GM21529 (cell line): Measurements from ENCODE around the gene TOMT.
"Not testable (repeated sequence)": the region's sequence is repeated elsewhere in the genome, so short reads cannot be mapped to it uniquely, and the experiment has no call there.

ENCODE experiments used
- ATAC-seq: cut with Tn5 transposase; IDR thresholded peaks from one replicate; pipeline ENCODE4 v1.9.1; 2021; ENCODE audit not compliant: unreplicated experiment

TOMT gene

GRCh38 chr11:72123117-72123653 is 17.5 kb downstream of the TOMT start:
- ATAC-seq: no peak

DNA sequence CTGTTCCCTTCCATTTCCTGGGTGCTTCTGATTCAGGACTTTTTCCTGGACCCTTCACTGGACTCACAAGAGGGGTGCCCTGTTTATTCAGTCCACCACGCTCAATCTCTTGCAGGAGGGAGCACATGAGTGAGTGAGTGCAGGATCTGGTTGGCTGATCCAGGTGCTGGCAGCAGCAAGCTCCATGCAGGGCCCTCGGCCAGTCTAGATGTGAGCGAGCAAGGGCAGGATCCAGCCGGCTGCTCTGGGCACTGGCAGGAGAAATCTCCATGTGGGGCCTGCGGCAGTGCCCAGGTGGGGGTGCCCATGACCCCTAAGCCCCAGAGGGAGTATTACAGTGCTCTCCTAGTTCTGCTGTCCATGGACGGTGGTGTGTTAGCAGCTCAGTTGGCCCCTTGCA is 18.3 kb downstream of the TOMT start:
- no peak for ATAC-seq

GRCh38 chr11:72125956-72126355 is 20.2 kb downstream of the TOMT start:
- no peak for ATAC-seq

DNA sequence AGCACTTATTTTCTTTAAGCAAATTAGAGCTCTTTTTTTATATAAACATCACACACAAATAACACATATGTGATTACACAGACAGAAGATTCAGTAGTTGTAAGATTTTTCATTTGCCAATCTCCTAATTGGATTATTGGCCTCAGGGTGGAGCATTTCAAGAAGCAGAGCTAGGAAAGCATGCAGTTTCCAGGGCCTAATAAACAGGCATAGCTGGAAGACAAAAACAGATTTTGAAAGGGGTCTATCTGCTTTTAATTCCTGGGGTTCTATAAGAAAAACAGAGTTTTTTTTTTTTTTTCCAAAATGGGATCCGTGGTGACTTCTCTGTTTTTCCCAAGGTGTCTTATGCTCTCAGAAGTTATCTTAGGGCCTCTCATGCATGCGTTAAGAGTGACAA is 22.2 kb downstream of the TOMT start:
- ATAC-seq: no peak

DNA sequence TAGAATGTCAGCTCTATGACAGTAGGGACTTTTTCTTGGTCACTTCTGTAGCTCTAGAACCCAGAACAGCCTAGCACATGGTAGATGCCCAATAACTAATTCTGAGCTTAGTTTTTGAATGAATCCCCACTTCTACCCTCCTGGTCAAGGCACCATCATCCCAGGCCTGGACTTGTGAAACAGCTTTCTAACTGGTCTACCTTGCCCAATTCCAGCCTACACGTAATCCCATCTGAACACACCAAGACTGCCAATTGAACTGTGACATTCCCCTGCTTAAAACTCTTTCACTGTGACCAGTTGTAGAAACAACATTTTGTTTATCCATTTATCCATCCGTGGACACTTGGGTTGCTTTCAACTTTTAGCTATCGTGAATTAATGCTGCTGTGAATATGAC is 23.7 kb downstream of the TOMT start:
- ATAC-seq: no peak

- ATAC-seq: no peak
Measured at GRCh38 chr11:72132646-72133045, 26.9 kb downstream of the TOMT start.

DNA sequence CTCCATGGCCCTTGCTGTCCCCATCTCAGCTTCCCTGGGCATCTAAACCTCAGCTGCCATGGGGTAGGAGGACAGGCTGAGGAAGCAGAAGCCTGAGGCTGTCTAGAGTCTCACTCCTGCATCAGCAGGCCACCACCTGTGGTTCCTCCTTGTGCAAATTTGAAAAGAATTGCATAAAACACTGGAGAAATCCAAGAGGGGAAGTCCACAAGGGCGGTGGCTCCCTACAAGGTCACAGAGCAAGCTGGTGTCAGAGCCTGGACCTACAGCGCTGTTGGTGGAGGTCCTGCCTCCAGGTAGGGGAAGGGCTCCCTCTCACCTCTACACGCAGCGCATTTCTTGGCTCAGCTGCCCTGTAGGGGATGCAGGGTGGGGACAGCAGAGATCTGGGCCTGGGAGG is 29.7 kb downstream of the TOMT start, which contains the start of gene FOLR3:
TSS of gene FOLR3 (plus strand) at position 253 of the 400 bp plus-strand sequence. CDS start 228 bp downstream, outside the sequence.
- not testable (repeated sequence) for ATAC-seq

GRCh38 chr11:72135891-72136683 is 30.4 kb downstream of the TOMT start:
- ATAC-seq: no peak

DNA sequence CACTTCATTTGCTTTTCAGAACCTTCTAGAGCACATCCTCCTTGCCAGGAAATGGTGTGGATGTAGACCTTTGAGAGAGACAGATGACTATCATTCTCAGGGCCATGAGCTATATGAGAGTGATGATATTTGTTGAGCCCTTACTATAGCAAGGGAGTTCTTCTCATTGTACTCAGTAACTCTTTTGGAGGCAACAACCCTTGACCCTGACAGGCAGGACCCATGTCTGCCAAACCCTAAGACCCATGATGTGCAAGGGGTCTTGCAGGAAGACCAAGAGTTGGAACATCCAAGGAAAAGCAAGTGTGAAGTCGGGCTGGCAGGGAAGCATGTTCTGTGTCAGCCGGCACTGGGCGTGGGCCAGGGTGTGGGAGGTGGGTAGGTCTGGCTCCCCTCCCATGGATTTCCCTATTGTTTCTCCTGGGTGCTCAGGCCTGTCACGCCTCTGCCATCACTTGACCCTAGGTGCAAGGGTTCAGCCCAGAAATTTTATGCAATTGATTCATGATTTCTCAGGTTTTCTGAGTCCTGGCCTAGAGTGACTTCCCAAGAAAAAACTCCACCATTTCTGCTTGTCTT is 31.0 kb downstream of the TOMT start:
- no peak for ATAC-seq

- ATAC-seq: no peak
Measured at GRCh38 chr11:72138821-72139390, 33.2 kb downstream of the TOMT start.

GRCh38 chr11:72139500-72139899 is 33.8 kb downstream of the TOMT start:
- no peak for ATAC-seq

- no peak for ATAC-seq
Measured at GRCh38 chr11:72140661-72141060, 34.9 kb downstream of the TOMT start.

- no peak for ATAC-seq
Measured at GRCh38 chr11:72141066-72141465, 35.3 kb downstream of the TOMT start.

DNA sequence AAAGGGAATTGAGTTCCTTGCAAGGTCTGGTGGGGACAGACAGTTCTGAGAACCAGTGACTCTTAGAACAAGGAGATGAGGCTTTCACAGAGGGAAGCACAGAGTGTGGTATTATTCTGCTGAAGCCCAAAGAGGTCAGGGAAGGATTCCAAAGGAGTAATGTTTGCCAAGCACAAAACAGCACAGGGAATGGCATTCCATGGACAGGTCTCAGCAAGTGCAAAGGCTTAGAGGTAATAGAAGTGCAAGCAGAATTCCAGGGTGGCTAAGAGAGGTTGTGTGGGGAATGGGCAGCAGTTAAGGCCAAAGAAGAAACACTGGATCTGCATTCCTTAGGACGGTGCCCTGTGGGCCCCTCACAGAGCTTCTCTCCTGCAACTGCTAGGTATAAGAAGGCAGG is 36.4 kb downstream of the TOMT start:
- not testable (repeated sequence) for ATAC-seq

DNA sequence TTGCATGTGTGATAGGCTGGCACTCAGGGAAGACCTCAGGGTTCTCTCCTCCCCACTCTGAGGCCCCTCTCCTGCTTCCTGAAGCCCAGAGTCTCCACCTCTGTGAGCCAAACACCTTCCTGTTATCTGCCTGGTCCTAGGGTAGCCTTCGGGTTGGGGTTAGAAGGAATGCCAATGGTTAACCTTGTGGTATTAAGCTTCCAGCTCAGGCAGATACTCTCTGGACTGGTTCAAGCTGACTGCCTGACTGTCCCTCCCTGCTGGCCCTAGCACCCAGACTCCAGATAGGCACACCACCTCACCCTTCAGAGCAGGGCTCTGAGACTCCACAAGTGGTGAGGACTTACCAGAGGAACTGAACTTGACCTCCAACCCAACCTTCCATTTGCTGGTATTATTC is 36.8 kb downstream of the TOMT start:
- ATAC-seq: not testable (repeated sequence)

DNA sequence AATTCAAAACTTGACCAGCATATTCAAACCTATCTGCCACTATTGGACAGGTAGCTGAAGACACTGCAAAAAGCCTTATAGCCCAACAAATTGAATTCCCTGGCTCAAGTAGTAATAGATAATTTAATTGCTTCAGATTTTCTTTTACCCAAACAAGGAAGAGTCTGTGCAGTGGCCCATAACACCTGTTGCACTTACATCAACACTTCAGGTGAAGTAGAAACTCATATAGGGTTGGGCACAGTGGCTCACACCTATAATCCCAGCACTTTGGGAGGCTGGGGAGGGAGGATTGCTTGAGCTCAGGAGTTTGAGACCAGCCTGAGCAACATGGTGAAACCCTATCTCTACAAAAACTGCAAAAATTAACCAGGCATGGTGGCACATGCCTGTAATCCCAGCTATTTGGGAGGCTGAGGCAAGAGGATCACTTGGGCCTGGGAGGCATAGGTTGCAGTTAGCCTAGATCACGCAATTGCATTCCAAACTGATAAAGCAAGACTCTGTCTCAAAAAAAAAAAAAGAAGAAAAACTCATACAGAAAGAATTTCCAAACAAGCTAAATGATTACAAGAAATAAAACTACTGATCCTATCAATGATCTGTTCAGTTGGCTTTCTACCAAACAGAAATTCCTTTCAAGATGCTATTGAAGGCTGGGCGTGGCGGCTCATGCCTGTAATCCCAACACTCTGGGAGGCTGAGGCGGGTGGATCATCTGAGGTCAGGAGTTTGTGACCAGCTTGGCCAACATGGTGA is 39.3 kb downstream of the TOMT start:
- no peak for ATAC-seq

- no peak for ATAC-seq
Measured at GRCh38 chr11:72146625-72147024, 40.9 kb downstream of the TOMT start.

DNA sequence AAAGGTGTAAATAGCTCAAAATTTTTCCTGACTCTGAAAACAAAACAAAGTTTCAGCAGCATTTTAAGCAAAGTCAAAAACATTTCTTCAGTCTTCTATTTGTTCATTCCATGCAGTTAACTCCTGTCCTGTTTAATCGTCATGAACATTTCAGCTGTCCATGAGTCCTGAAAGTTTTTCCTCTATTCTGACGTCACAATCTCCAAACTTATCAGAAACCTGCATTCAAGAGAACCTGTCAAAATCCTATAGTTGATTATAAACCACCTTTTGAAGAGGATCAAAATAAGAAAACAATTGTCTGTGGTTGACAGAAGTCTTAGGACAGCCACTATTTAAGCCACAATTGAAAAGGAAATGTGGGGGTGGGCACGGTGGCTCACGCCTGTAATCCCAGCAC is 45.2 kb downstream of the TOMT start:
- ATAC-seq: no peak

- ATAC-seq: not testable (repeated sequence)
Measured at GRCh38 chr11:72153874-72154273, 48.1 kb downstream of the TOMT start.

- ATAC-seq: no peak
Measured at GRCh38 chr11:72154816-72155215, 49.1 kb downstream of the TOMT start.

DNA sequence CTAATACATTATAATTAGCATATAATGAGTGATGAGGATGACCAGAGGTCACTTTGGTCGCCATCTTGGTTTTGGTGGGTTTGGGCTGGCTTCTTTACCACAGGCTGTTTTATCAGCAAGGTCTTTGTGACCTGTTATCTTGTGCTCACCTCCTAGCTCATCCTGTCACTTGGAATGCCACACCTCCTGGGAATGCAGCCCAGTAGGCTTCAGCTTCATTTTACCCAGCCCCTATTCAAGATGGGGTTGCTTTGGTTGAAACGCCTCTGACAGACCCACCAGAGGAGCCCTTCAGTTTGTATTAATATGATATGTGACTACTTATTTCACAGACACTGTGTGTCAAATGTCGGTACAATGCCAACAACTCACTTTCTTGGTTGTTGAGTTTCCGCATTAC is 50.0 kb downstream of the TOMT start:
- ATAC-seq: no peak
